Measurements from ENCODE around the gene SECISBP2L. TPM values are rescaled to one million over a fixed set of nuclear protein-coding genes. Genes with fewer than 3 reads are reported as not detected.
A peak's percentile ranks its signal among the peaks of the same experiment; 100 is the strongest.

Gene SECISBP2L
- total and polyA plus RNA-seq, 2 of the 4 experiments (the other 2 are of a cell fraction): 13.1 to 34.1 TPM

- Histone ChIP-seq H4K91ac (ENCODE audit: insufficient read depth, low read depth, low read length) (peak overlapping the region; percentile 2; the same call in 1 of the 2 replicates), H3K4me1 (ENCODE audit: control insufficient read depth, insufficient read depth, low read length) (peaks cover 13% of the 10 kb centered on the region), H3K56ac (ENCODE audit: extremely low read depth, insufficient read depth, low read length) (peak overlapping the region; percentile 59), H3K9me3 (ENCODE audit: control insufficient read depth, insufficient read depth, low read length) (no peaks in the 10 kb centered on the region), H2AK5ac (ENCODE audit: low read depth, low read length) (0 out of 2 replicates have a peak overlapping the region, but pooled peaks have one; percentile 24), H3K18ac (ENCODE audit: low read depth, low read length) (peak overlapping the region; percentile 6; the same call in 1 of the 2 replicates), H3K27me3 (ENCODE audit: control insufficient read depth, insufficient read depth, low read length) (no peaks in the 10 kb centered on the region), H2BK5ac (ENCODE audit: low read depth, low read length, poor library complexity, severe bottlenecking) (peak overlapping the region; percentile 71), H3K79me1 (ENCODE audit: low read depth in 1 of 2, low read length in 2 of 2) (peaks cover 6 to 37% of the 10 kb centered on the region in 2 experiments; a peak in 2 of 4 replicates), H3K27ac (ENCODE audit: insufficient read depth, low read length) (peak overlapping the region; percentile 65), H3K36me3 (ENCODE audit: control insufficient read depth, insufficient read depth, low read length) (no peaks in the 10 kb centered on the region; the same call in 1 of the 2 replicates), H2AK9ac (replicated peaks; ENCODE audit: low read depth, low read length, poor library complexity) (peak overlapping the region; percentile 38), H3K9ac (ENCODE audit: low read depth, low read length) (peak overlapping the region; percentile 35), H3K23ac (ENCODE audit: low read depth, low read length) (peak overlapping the region; percentile 15), H2BK120ac (ENCODE audit: low read depth, low read length) (peak overlapping the region; percentile 70), H4K5ac (ENCODE audit: low read depth, low read length) (no peak overlapping the region), H3K4me3 (ENCODE audit: insufficient read depth, low read depth, low read length) (peak overlapping the region; percentile 60), H4K20me1 (ENCODE audit: insufficient read depth, low read length) (no peaks in the 10 kb centered on the region), H3K4me2 (ENCODE audit: low read depth, low read length) (peak overlapping the region; percentile 87), H2BK15ac (ENCODE audit: low read depth, low read length) (peak overlapping the region; percentile 0; the same call in 1 of the 3 replicates), H2AFZ (replicated peaks; ENCODE audit: low read length, poor library complexity) (peak overlapping the region; percentile 92), H2BK20ac (ENCODE audit: low read depth, low read length) (peak overlapping the region; percentile 3; the same call in 1 of the 2 replicates), H4K8ac (ENCODE audit: low read depth in 2 of 2, low read length in 2 of 2) (peak overlapping the region; percentile 1 to 50; a peak in 2 of 4 replicates), H3K9me1 (ENCODE audit: insufficient read depth, low read length) (peaks cover 27% of the 10 kb centered on the region), H3K4ac (ENCODE audit: low read depth, low read length) (peak overlapping the region; percentile 53), H3K14ac (replicated peaks; ENCODE audit: low read depth, low read length) (peak overlapping the region; percentile 82)
- dilution Hi-C loops (cut with HindIII; ENCODE audit: low sequenced_read_pairs, unreplicated experiment): no loop called here
- intact Hi-C loops (cut with micrococcal nuclease): loop anchor here (1.0 to 10.0 kb wide), 2 partner anchors 101 to 248 kb away; no protein-coding TSS in a partner anchor
- in situ Hi-C loops (cut with MboI; ENCODE audit: low sequenced_read_pairs): loop anchor here (5.0 to 25.0 kb wide), 2 partner anchors 86 to 601 kb away; partner anchors contain the start of gene EID1
- WGBS, 2 experiments (ENCODE audit: extremely low coverage in 2 of 2, insufficient read length in 1 of 2): 4% methylated on average over 47 of the region's 54 CpGs; no CpG with 5 or more reads in 1 of the 2 experiments
- ChIA-PET POLR2A (ENCODE audit: unreplicated experiment) (interaction anchor here (0.5 to 1.4 kb wide), 3 partner anchors 85 to 1354 kb away, joined by 3 to 17 read pairs (median 3); partner anchors contain the start of gene EID1), CTCF (interaction anchor here (1.0 to 5.4 kb wide), 5 partner anchors 9 to 101 kb away, joined by 3 to 34 read pairs (median 5); partner anchors contain the start of gene EID1)
- TF ChIP-seq, protein P1, sequence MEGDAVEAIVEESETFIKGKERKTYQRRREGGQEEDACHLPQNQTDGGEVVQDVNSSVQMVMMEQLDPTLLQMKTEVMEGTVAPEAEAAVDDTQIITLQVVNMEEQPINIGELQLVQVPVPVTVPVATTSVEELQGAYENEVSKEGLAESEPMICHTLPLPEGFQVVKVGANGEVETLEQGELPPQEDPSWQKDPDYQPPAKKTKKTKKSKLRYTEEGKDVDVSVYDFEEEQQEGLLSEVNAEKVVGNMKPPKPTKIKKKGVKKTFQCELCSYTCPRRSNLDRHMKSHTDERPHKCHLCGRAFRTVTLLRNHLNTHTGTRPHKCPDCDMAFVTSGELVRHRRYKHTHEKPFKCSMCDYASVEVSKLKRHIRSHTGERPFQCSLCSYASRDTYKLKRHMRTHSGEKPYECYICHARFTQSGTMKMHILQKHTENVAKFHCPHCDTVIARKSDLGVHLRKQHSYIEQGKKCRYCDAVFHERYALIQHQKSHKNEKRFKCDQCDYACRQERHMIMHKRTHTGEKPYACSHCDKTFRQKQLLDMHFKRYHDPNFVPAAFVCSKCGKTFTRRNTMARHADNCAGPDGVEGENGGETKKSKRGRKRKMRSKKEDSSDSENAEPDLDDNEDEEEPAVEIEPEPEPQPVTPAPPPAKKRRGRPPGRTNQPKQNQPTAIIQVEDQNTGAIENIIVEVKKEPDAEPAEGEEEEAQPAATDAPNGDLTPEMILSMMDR (conservative IDR thresholded peaks at IDR 0.05; ENCODE audit: low read depth, low read length): no peak
- peak; percentile 73 for TF ChIP-seq CEBPB (IDR thresholded peaks at IDR 0.05; ENCODE audit: low read depth, low read length)
- no TSS peak for BruUV-seq (replicated peaks)
- DNase-seq (peak; percentile 61), ATAC-seq (ENCODE audit: low read depth) (peak; percentile 62)
These were observed 83.4 kb downstream of the SECISBP2L start for GRCh38 chr15:48962662-48963523.
